Renal cortex interstitium (tissue), 11 donors: ENCODE measurements around the gene MSX1. TPM values are rescaled to one million over a fixed set of nuclear protein-coding genes. Genes with fewer than 3 reads are reported as not detected.

Experiments used
- DNase-seq, 11 donors: peaks; one replicate each; pipeline ENCODE4 v3.0.0-alpha.2; 2013; ENCODE audit warnings: low read depth in 9 of 11, low spot score in 4 of 11; ENCODE audit errors: extremely low read depth in 1 of 11
- polyA plus RNA-seq, 3 donors: library from polyadenylated mRNA; unstranded; fragments of 120-200 nt; gene quantifications; one replicate each; pipeline ENCODE4 v1.2.1, GENCODE V29; 2013; ENCODE audit not compliant: insufficient read length in 3 of 3

MSX1 gene
- polyA plus RNA-seq, 3 donors: 0.61 to 1.4 (median 1.4) TPM

DNA sequence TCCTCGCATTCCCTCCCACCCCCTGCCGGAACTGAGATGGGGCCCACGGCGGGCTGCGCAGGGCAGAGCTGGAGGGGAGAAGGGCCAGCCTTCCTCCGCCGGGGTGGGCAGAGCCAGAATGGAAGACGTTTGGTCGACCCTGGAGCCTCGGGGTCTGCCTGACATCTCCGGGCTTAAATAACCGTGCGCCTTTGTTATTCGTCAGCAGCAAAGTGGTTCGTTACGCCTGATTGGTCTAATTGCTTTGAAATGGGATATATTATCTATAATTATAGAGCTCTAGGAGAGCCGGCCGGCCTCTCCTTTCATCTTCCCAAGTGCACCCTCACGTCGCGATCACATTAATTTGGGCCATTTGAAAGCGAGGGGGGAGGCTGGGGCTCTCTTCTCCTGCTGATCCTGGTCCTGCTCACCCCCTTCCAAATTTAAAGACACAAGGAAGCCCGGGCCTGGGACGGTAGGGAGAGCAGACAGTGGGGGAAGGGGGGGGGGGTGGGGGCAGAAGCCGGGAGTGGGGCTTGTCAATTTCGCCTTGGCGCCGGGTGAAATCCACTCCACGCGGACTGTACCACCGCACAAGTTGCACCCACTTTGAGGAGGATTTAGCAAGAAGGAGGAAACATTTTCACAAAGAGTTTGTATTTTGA lies 4.7 kb upstream of the MSX1 start:
- DNase-seq: no peak

DNA sequence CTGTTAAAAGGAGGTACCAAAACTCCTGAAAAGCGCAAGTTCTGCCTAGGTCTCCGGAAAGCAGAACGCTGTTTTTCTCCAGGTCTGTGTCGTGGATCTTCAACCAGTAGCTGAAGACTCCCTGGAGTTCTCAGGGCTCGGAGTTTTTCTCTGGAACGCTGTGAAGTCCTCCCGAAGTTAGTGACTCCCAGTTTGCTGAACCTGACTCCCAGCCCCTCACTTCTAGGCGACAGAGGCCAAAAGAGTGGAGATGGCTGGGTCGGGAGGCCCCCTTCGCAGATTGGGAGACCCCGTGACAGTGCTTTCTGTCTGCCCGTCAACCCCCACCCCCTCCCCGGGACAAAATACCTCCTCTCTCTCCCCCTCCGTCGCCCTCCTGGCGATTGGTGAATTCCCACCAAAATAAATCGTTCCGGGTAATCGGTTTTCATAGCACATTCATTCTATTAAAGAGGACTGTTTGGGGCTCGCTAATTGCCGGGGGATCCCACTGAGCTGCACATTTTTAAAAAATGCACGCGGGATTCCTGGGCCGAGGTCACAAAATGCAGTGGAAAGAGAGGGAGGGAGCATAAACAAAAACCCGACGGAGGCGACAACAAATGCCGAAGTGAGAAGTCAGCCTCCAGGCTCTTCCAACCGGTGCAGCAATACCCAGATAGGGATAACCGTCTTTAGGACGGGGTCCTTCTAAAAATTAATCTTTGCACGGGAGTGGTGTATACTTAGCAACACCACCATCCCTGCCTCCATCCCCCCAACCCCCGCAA lies 4.0 kb upstream of the MSX1 start:
- no peak for DNase-seq

- DNase-seq: no peak
Observed at GRCh38 chr4:4856071-4857000, 3.1 kb upstream of the MSX1 start.

- DNase-seq: no peak
Observed at GRCh38 chr4:4857001-4857808, 2.3 kb upstream of the MSX1 start.

DNA sequence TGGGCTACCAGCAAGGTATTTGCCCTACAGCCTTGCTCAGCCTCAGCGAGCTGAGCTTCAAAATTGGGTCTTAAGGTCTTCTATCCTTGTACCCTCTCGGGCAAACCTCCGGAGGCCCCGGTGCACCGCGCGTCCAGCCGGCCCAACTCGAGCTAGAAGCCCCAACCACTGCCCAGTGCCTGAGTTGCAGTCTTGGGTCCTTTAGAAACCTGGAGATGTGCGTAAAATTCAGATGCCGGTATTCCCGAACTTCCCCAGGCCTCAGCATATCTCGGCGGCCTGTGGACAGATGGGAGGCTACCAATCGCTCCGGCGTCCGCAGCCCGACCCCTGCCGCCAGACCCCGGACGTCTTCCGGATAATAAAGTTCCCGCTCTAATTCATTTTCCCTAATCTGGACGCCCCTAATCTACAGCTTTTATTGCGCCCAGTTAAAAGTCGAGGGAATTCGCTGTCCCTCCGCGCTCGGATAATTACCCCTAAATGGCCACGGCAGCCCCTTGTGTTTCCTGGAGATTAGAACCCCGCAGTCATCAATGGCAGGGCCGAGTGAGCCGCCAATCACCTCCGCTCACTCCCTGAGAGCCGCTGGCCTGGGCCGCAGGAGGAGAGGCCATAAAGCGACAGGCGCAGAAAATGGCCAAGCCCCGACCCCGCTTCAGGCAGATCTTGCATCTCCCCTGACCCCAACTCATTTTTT lies 1.5 kb upstream of the MSX1 start:
- no peak for DNase-seq

GRCh38 chr4:4858527-4859324 lies 739 bp upstream of the MSX1 start:
- DNase-seq: no peak

GRCh38 chr4:4859799-4860599 lies 534 bp downstream of the MSX1 start:
- DNase-seq: no peak

- DNase-seq: no peak
Observed at GRCh38 chr4:4860600-4861389, 1.3 kb downstream of the MSX1 start.

GRCh38 chr4:4861390-4862018 lies 2.0 kb downstream of the MSX1 start:
- no peak for DNase-seq

- DNase-seq: no peak
Observed at GRCh38 chr4:4862071-4862551, 2.6 kb downstream of the MSX1 start.

- DNase-seq: no peak
Observed at GRCh38 chr4:4862665-4863482, 3.4 kb downstream of the MSX1 start.

GRCh38 chr4:4864443-4864939 lies 5.0 kb downstream of the MSX1 start:
- DNase-seq: no peak

DNA sequence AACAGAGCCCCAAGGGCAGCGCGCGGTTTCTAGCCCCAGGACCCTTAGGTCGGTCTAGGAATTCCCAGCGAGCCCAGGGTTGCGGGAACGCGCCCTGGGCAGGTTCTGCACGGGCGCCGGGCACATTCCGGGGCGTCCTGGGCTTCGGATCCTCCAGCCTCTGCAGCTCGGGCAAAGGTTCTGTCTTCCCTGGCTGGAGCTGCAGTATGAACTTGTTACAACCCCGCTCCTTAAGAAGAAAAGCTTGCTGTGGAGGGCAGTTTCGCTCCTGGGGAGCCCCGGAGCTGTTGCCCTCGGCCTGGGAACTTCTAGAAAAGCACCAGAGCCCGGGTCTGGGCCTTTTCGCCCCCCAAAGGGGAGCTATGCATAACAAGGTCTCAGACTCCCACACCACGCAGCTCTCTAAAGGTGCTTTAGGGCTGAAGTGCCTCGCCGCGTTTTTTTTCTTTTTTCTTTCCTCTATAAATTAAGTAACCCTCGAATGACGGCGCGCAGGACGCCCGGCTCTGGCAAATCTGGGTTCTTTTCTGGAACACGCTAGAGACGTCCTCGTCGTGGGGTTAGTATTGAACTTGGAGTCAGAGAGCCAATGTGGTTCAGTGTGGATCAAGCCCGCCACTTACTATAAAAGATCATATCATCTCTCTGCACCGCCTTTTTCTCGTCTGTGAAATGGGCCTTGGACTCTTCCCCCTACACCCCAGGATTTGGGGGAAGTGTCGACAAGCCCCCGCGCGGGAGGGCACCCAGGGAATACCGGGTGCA lies 5.7 kb downstream of the MSX1 start:
- no peak for DNase-seq

GRCh38 chr4:4865705-4866123 lies 6.2 kb downstream of the MSX1 start:
- no peak for DNase-seq
